HG03025 (cell line): ENCODE measurements around the gene AXIN2.

Source experiments
- ATAC-seq: cut with Tn5 transposase; IDR thresholded peaks from one replicate; pipeline ENCODE4 v1.9.1; 2021; ENCODE audit warnings: mild to moderate bottlenecking, moderate library complexity; ENCODE audit not compliant: unreplicated experiment, low FRiP score

The AXIN2 gene

GRCh38 chr17:65561452-65562205 lies at the start of gene AXIN2:
Gene AXIN2, minus strand, starts transcription at chr17:65561648. Its CDS starts 3,028 bp downstream, at chr17:65558620.
- peak; percentile 73 for ATAC-seq

GRCh38 chr17:65609749-65610148 lies 48.3 kb upstream of the AXIN2 start:
- no peak for ATAC-seq

GRCh38 chr17:65609286-65609685 lies 47.8 kb upstream of the AXIN2 start:
- ATAC-seq, result no peak

- no peak for ATAC-seq
These were observed 42.6 kb upstream of the AXIN2 start for GRCh38 chr17:65604070-65604469.

GRCh38 chr17:65601881-65602280 lies 40.4 kb upstream of the AXIN2 start:
- no peak for ATAC-seq

GRCh38 chr17:65601145-65601544 lies 39.7 kb upstream of the AXIN2 start:
- ATAC-seq, result no peak

- no peak for ATAC-seq
These were observed 39.1 kb upstream of the AXIN2 start for GRCh38 chr17:65600518-65600917.

- no peak for ATAC-seq
These were observed 38.2 kb upstream of the AXIN2 start for GRCh38 chr17:65599650-65600049.

- ATAC-seq, result no peak
These were observed 37.3 kb upstream of the AXIN2 start for GRCh38 chr17:65598746-65599145.

GRCh38 chr17:65595071-65595656 lies 33.7 kb upstream of the AXIN2 start:
- no peak for ATAC-seq

GRCh38 chr17:65593855-65594845 lies 32.7 kb upstream of the AXIN2 start:
- no peak for ATAC-seq

- no peak for ATAC-seq
These were observed 31.8 kb upstream of the AXIN2 start for GRCh38 chr17:65593092-65593854.

- no peak for ATAC-seq
These were observed 30.9 kb upstream of the AXIN2 start for GRCh38 chr17:65592125-65592965.

- ATAC-seq, result no peak
These were observed 27.9 kb upstream of the AXIN2 start for GRCh38 chr17:65589321-65589720.

GRCh38 chr17:65588181-65588808 lies 26.8 kb upstream of the AXIN2 start:
- ATAC-seq, result no peak

- ATAC-seq, result no peak
These were observed 26.2 kb upstream of the AXIN2 start for GRCh38 chr17:65587534-65588180.

- no peak for ATAC-seq
These were observed 25.5 kb upstream of the AXIN2 start for GRCh38 chr17:65586899-65587298.
